Measurements from ENCODE around the gene CALCOCO1. TPM values are rescaled to one million over a fixed set of nuclear protein-coding genes. Genes with fewer than 3 reads are reported as not detected.

CALCOCO1 gene
- total RNA-seq, 2 donors from 2014 or later, result 108 to 194 TPM

DNA sequence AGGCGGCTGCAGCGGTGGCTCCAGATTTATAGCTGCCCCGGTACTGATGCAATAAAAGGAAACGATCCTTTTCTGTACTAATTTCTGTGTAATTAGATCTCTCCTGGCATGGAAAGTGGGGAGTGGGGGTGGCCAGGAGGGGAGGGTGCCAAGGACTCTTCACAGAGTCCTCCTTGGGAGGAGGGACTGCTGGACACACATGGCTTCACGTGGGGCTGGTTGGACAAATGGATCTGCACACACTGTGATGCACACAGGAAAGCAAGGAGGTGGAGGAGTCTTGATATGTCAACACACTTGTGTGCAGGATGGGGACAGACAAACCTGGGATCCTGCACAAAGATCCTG is 27.6 kb downstream of the CALCOCO1 start:
- intact Hi-C loops (cut with DNase I), result loop anchor here (2.0 kb wide), 1 partner anchor 47 kb away; no protein-coding TSS in a partner anchor

DNA sequence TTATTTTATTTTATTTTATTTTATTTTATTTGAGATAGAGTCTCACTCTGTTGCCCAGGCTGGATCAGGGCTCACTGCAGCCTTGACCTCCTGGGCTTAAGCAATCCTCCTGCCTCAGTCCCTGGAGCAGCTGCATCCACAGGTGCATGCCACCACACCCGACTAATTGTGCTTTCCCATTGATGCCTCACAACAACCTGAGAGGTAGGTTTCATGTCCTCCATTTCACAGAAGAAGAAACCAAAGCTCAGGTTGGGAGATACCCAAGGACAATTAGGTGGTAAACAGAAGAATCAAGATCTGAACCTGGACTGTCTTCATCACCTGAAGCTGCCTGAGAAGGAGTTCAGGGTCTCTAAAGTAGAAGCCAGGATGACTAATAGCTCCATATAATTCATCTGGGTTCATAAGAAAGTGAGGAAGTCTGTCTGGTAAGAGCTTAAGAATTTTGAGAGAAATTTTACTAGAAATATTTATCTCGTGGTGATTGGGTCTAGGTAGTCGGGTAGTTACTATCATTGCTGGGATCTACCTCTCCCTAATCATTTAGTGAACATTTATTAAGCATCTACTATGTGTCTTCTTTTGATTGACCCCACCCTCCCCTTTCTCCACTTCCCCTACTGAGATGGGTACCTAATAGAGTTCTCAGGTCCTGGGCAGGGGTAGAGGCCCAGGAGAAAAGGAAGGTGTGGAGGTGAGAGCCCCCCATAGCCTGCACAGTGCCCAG is 28.1 kb downstream of the CALCOCO1 start:
- Histone ChIP-seq H3K36me3 (no peaks in the 10 kb centered on the region), H3K27me3 (replicated peaks; ENCODE audit: insufficient read depth) (peaks cover 2% of the 10 kb centered on the region), H3K27ac (no peak overlapping the region), H3K4me1 (replicated peaks) (no peaks in the 10 kb centered on the region), H3K9me3 (no peaks in the 10 kb centered on the region), H3K4me3 (no peak overlapping the region)
- intact Hi-C loops (cut with DNase I), result no loop called here
- WGBS, result 47% methylated on average over 3 of the region's 3 CpGs
- TF ChIP-seq POLR2AphosphoS5 (IDR thresholded peaks at IDR 0.05), result no peak
- TF ChIP-seq, protein P1, sequence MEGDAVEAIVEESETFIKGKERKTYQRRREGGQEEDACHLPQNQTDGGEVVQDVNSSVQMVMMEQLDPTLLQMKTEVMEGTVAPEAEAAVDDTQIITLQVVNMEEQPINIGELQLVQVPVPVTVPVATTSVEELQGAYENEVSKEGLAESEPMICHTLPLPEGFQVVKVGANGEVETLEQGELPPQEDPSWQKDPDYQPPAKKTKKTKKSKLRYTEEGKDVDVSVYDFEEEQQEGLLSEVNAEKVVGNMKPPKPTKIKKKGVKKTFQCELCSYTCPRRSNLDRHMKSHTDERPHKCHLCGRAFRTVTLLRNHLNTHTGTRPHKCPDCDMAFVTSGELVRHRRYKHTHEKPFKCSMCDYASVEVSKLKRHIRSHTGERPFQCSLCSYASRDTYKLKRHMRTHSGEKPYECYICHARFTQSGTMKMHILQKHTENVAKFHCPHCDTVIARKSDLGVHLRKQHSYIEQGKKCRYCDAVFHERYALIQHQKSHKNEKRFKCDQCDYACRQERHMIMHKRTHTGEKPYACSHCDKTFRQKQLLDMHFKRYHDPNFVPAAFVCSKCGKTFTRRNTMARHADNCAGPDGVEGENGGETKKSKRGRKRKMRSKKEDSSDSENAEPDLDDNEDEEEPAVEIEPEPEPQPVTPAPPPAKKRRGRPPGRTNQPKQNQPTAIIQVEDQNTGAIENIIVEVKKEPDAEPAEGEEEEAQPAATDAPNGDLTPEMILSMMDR (IDR thresholded peaks at IDR 0.05), result no peak
- TF ChIP-seq POLR2A (IDR thresholded peaks at IDR 0.05), result no peak
- no peak for DNase-seq (ENCODE audit: low spot score)

More for the DNA sequence above, 27.6 kb downstream of the CALCOCO1 start:
- 21% methylated on average over 5 of the region's 5 CpGs for WGBS
- no peaks in the 10 kb centered on the region for H3K9me3 ChIP-seq
- H3K27me3 ChIP-seq (replicated peaks; ENCODE audit: insufficient read depth), result peaks cover 2% of the 10 kb centered on the region
- H3K36me3 ChIP-seq, result no peaks in the 10 kb centered on the region
- no peak for TF ChIP-seq POLR2AphosphoS5 (IDR thresholded peaks at IDR 0.05)
- TF ChIP-seq, protein P1 (IDR thresholded peaks at IDR 0.05), result no peak
- TF ChIP-seq POLR2A (IDR thresholded peaks at IDR 0.05), result no peak
- H3K27ac ChIP-seq, result no peak overlapping the region
- DNase-seq (ENCODE audit: low spot score), result no peak
- no peak overlapping the region for H3K4me3 ChIP-seq
- H3K4me1 ChIP-seq (replicated peaks), result no peaks in the 10 kb centered on the region

DNA sequence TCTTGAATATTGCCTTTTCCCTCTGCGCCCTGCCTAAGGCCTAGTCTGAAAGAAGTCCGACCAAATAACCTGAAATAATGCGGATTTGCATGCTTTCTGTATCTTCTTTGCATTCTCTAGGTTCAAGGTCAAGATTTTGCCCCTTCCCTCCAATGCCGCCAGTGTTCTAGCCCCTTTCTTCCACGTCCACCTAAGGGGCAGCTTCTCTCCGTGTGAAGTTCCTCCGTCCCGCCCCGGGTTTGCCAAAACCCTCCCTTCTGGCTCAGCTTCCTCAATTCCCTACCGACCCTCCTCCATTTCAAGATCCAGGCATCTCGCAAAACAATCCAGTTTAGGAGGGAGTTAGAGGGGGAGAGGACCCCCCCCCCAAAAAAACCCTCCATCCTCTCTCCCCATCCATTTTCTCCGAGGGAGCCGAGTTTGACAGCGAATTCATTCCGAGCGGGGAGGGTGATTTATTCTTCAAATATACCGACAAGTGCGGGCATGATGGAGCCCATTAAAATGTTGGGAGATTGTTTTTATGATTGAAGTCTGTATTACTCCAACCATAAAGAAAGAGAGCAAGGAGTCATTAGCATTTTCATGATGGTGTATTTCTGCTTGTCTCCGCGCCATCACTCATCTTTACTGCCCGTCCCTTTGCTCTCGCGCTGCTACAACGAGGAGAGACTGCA is 30.5 kb downstream of the CALCOCO1 start:
- Histone ChIP-seq H3K27me3 (replicated peaks; ENCODE audit: insufficient read depth) (peaks cover 2% of the 10 kb centered on the region), H3K4me3 (peak overlapping the region; percentile 2 to 21), H3K36me3 (no peaks in the 10 kb centered on the region), H3K9me3 (no peaks in the 10 kb centered on the region), H3K4me1 (replicated peaks) (no peaks in the 10 kb centered on the region), H3K27ac (peak overlapping the region in 1 of 2 donors; percentile 20)
- no peak for DNase-seq (ENCODE audit: low spot score)
- 21% methylated on average over 24 of the region's 24 CpGs for WGBS
- no peak for TF ChIP-seq POLR2AphosphoS5 (IDR thresholded peaks at IDR 0.05)
- TF ChIP-seq, protein P1 (IDR thresholded peaks at IDR 0.05), result no peak
- TF ChIP-seq POLR2A (IDR thresholded peaks at IDR 0.05), result no peak
- intact Hi-C loops (cut with DNase I), result no loop called here

DNA sequence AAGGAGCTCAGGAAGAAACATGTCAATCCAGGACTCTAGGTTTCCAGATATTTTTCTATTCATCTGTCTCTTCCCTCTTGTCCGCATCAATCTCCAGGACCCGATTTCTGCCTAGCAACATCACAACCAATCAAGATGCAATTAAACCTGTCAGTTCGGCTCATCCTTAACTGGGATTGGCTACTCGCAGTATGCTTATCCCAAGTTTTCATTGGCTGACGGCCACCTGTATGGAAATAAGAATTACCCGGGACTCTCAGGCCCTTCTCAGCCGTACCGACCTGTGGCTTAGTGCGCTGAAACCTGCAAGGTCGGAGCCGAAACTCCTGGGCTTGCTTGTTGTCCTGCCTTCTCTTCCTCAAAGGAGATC is 31.0 kb downstream of the CALCOCO1 start:
- 14% methylated on average over 11 of the region's 11 CpGs for WGBS
- H3K27me3 ChIP-seq (replicated peaks; ENCODE audit: insufficient read depth), result peaks cover 2% of the 10 kb centered on the region
- no peaks in the 10 kb centered on the region for H3K4me1 ChIP-seq (replicated peaks)
- peak; percentile 92 for DNase-seq (ENCODE audit: low spot score)
- peak overlapping the region; percentile 2 to 21 for H3K4me3 ChIP-seq
- TF ChIP-seq, protein P1 (IDR thresholded peaks at IDR 0.05), result peak in 1 of 4 experiments; percentile 3
- peak; percentile 89 for TF ChIP-seq POLR2AphosphoS5 (IDR thresholded peaks at IDR 0.05)
- TF ChIP-seq POLR2A (IDR thresholded peaks at IDR 0.05), result no peak
- intact Hi-C loops (cut with DNase I), result no loop called here
- H3K36me3 ChIP-seq, result no peaks in the 10 kb centered on the region
- peak overlapping the region in 1 of 2 donors; percentile 20 for H3K27ac ChIP-seq
- no peaks in the 10 kb centered on the region for H3K9me3 ChIP-seq

Measured in prostate gland (tissue), 2 donors.